Liver (tissue), 9 donors: Measurements from ENCODE around the gene TPRG1L. TPM values are rescaled to one million over a fixed set of nuclear protein-coding genes. Genes with fewer than 3 reads are reported as not detected.

Source experiments
- DNase-seq: peaks from one replicate; pipeline ENCODE4 v3.0.0-alpha.2; 2017; ENCODE audit warnings: low spot score
- H3K27ac ChIP-seq, 2 donors: one replicate each; pipeline ENCODE4 v1.7.0; 2013; ENCODE audit warnings: inconsistent platforms in 2 of 2, low read length in 2 of 2, control low read depth in 1 of 2, low read depth in 1 of 2, mild to moderate bottlenecking in 1 of 2
- H3K27me3 ChIP-seq, 4 donors: one replicate each; pipeline versions ENCODE4 v1.6.1 to v1.7.0; 2013; ENCODE audit warnings: low read length in 3 of 4, inconsistent platforms in 1 of 4, mild to moderate bottlenecking in 1 of 4, moderate library complexity in 1 of 4; ENCODE audit not compliant: control insufficient read depth in 4 of 4, insufficient read depth in 4 of 4
- H3K36me3 ChIP-seq, 4 donors: one replicate each; pipeline versions ENCODE4 v1.6.1 to v1.7.0; 2013; ENCODE audit warnings: low read length in 3 of 4, mild to moderate bottlenecking in 3 of 4, low read depth in 1 of 4, moderate library complexity in 1 of 4; ENCODE audit not compliant: control insufficient read depth in 4 of 4, insufficient read depth in 3 of 4
- H3K4me1 ChIP-seq, 4 donors: one replicate each; pipeline versions ENCODE4 v1.6.1 to v1.7.0; 2013; ENCODE audit warnings: low read length in 3 of 4, mild to moderate bottlenecking in 3 of 4, moderate library complexity in 1 of 4; ENCODE audit not compliant: control insufficient read depth in 4 of 4, insufficient read depth in 4 of 4
- H3K4me3 ChIP-seq, 3 donors: one replicate each; pipeline versions ENCODE4 v1.6.1 to v1.7.0; 2013; ENCODE audit warnings: low read length in 3 of 3, control low read depth in 1 of 3, low read depth in 1 of 3, mild to moderate bottlenecking in 1 of 3
- H3K9ac ChIP-seq, 2 donors: one replicate each; pipeline ENCODE4 v1.7.0; 2013; ENCODE audit warnings: low read length in 2 of 2, mild to moderate bottlenecking in 2 of 2, moderate library complexity in 2 of 2, control low read depth in 1 of 2, low read depth in 1 of 2
- H3K9me3 ChIP-seq, 4 donors: one replicate each; pipeline versions ENCODE4 v1.6.1 to v1.7.0; 2013; ENCODE audit warnings: low read length in 3 of 4; ENCODE audit not compliant: control insufficient read depth in 4 of 4
- EGR1 ChIP-seq, 2 donors: IDR thresholded peaks; 2 replicates each; pipeline ENCODE4 v1.6.1; 2016 to 2018; ENCODE audit warnings: antibody characterized with exemption in 2 of 2, low read depth in 2 of 2
- FOXA1 ChIP-seq: IDR thresholded peaks from 2 replicates; pipeline ENCODE4 v1.6.1; 2016; ENCODE audit warnings: antibody characterized with exemption
- FOXA2 ChIP-seq: IDR thresholded peaks from 2 replicates; pipeline ENCODE4 v1.6.1; 2016; ENCODE audit warnings: antibody characterized with exemption
- HNF4A ChIP-seq, 2 donors: conservative IDR thresholded peaks; 2 replicates each; pipeline ENCODE4 v1.6.1; 2016; ENCODE audit warnings: antibody characterized with exemption in 2 of 2, mild to moderate bottlenecking in 2 of 2
- HNF4G ChIP-seq: IDR thresholded peaks from 2 replicates; pipeline ENCODE4 v1.6.1; 2016; ENCODE audit warnings: antibody characterized with exemption
- JUND ChIP-seq, 2 donors: IDR thresholded peaks; 2 replicates each; pipeline ENCODE4 v1.6.1; 2016; ENCODE audit warnings: antibody characterized with exemption in 2 of 2
- NR2F2 ChIP-seq: IDR thresholded peaks from 2 replicates; pipeline ENCODE4 v1.6.1; 2016; ENCODE audit warnings: antibody characterized with exemption
- RAD21 ChIP-seq, 2 donors: IDR thresholded peaks; 2 replicates each; pipeline ENCODE4 v1.6.1; 2016; ENCODE audit warnings: antibody characterized with exemption in 2 of 2, mild to moderate bottlenecking in 2 of 2
- RXRA ChIP-seq, 2 donors: IDR thresholded peaks; 2 replicates each; pipeline ENCODE4 v1.6.1; 2017 to 2018; ENCODE audit warnings: antibody characterized with exemption in 2 of 2, mild to moderate bottlenecking in 1 of 2
- TAF1 ChIP-seq: conservative IDR thresholded peaks from 2 replicates; pipeline ENCODE4 v1.6.1; 2016; ENCODE audit warnings: antibody characterized with exemption, mild to moderate bottlenecking
- YY1 ChIP-seq: IDR thresholded peaks from 2 replicates; pipeline ENCODE4 v1.6.1; 2016; ENCODE audit warnings: antibody characterized with exemption, mild to moderate bottlenecking
- WGBS: extraction: QIAGEN DNeasy Blood & Tissue Kit; methylation state at CpG from one replicate; pipeline ENCODE4 v1.1.7; 2013; 5-methylcytosine and 5-hydroxymethylcytosine counted together
- polyA plus RNA-seq, 2 donors: library from polyadenylated mRNA; stranded (reverse) in 1 of 2; unstranded in 1 of 2; fragments of 200-250 nt in 1 of 2; fragments of >200 nt in 1 of 2; fragmentation: Nextera tagmentation in 1 of 2; extraction: Ambion mirVana in 1 of 2; gene quantifications; one replicate each; pipeline versions ENCODE4 v1.2.1 to v1.2.3, GENCODE V29; 2013 to 2015
- total RNA-seq, 2 donors: library from RNA; depleted of rRNA; stranded (reverse); fragments of >200 nt; gene quantifications; one replicate each; pipeline ENCODE4 v1.2.3, GENCODE V29; 2014
- TF ChIP-seq, protein P1 (sequence below): IDR thresholded peaks from 2 replicates; pipeline ENCODE4 v1.6.1; 2016; ENCODE audit warnings: antibody characterized with exemption
- TF ChIP-seq, protein P2 (sequence below): IDR thresholded peaks from 2 replicates; pipeline ENCODE4 v1.6.1; 2016; ENCODE audit warnings: antibody characterized with exemption
- TF ChIP-seq, protein P3 (sequence below): fragments of 150-350 bp; IDR thresholded peaks from 2 replicates; pipeline ENCODE4 v1.5.1; 2017; ENCODE audit warnings: improper control_type of control experiment, low read depth, low read length; ENCODE audit not compliant: missing input control
- TF ChIP-seq, protein P4 (sequence below): IDR thresholded peaks from 2 replicates; pipeline ENCODE4 v1.6.1; 2016; ENCODE audit warnings: antibody characterized with exemption, mild to moderate bottlenecking
- TF ChIP-seq, protein P5 (sequence below): IDR thresholded peaks from 2 replicates; pipeline ENCODE4 v1.6.1; 2016; ENCODE audit warnings: antibody characterized with exemption
- donor health status: healthy.
- donor health status: healthy.
- donor health status: healthy.
- donor health status: healthy.
- donor health status: healthy.

The TPRG1L gene
- total and polyA plus RNA-seq, 4 donors, result 29.3 to 51.0 (median 43.9) TPM

DNA sequence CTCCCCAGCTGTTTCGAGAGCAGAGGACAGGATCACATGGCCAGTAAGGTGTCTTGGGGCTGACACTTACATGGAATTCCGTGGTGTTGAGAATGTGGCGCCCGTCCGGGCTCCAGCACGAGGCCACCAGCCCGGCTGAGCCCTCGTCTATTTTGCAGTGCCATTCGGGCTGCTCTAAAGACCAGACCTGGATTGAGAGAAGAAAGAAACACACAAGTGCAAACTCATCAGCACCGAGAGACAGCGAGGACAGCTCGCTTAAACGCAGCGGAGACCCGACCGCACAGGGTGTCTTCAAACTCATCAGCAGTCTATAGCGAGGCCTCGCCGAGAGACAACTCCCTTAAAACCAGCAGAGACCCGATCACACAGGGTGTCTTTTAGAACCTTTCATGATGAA, 21.8 kb downstream of the TPRG1L start:
- Histone ChIP-seq H3K27me3 (peaks cover 0 to 7% (median 4%) of the 10 kb centered on the region in 4 donors), H3K9me3 (no peaks in the 10 kb centered on the region), H3K4me1 (peaks cover 13 to 16% (median 14%) of the 10 kb centered on the region in 4 donors), H3K36me3 (peaks cover 8 to 21% (median 12%) of the 10 kb centered on the region in 4 donors), H3K9ac (no peak overlapping the region), H3K27ac (no peak overlapping the region), H3K4me3 (no peak overlapping the region)
- TF ChIP-seq RAD21 (IDR thresholded peaks at IDR 0.05) (no peak), EGR1 (IDR thresholded peaks at IDR 0.05; ENCODE audit: low read depth in 2 of 2) (no peak), FOXA1 (no peak), HNF4G (no peak), HNF4A (conservative IDR thresholded peaks at IDR 0.05) (no peak), RXRA (IDR thresholded peaks at IDR 0.05) (no peak), YY1 (no peak), JUND (IDR thresholded peaks at IDR 0.05) (no peak), NR2F2 (no peak), TAF1 (no peak), FOXA2 (no peak)
- TF ChIP-seq, protein P1, sequence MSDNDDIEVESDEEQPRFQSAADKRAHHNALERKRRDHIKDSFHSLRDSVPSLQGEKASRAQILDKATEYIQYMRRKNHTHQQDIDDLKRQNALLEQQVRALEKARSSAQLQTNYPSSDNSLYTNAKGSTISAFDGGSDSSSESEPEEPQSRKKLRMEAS, result no peak
- TF ChIP-seq, protein P2, sequence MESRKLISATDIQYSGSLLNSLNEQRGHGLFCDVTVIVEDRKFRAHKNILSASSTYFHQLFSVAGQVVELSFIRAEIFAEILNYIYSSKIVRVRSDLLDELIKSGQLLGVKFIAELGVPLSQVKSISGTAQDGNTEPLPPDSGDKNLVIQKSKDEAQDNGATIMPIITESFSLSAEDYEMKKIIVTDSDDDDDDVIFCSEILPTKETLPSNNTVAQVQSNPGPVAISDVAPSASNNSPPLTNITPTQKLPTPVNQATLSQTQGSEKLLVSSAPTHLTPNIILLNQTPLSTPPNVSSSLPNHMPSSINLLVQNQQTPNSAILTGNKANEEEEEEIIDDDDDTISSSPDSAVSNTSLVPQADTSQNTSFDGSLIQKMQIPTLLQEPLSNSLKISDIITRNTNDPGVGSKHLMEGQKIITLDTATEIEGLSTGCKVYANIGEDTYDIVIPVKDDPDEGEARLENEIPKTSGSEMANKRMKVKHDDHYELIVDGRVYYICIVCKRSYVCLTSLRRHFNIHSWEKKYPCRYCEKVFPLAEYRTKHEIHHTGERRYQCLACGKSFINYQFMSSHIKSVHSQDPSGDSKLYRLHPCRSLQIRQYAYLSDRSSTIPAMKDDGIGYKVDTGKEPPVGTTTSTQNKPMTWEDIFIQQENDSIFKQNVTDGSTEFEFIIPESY, result no peak
- TF ChIP-seq, protein P3, sequence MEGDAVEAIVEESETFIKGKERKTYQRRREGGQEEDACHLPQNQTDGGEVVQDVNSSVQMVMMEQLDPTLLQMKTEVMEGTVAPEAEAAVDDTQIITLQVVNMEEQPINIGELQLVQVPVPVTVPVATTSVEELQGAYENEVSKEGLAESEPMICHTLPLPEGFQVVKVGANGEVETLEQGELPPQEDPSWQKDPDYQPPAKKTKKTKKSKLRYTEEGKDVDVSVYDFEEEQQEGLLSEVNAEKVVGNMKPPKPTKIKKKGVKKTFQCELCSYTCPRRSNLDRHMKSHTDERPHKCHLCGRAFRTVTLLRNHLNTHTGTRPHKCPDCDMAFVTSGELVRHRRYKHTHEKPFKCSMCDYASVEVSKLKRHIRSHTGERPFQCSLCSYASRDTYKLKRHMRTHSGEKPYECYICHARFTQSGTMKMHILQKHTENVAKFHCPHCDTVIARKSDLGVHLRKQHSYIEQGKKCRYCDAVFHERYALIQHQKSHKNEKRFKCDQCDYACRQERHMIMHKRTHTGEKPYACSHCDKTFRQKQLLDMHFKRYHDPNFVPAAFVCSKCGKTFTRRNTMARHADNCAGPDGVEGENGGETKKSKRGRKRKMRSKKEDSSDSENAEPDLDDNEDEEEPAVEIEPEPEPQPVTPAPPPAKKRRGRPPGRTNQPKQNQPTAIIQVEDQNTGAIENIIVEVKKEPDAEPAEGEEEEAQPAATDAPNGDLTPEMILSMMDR, result no peak
- TF ChIP-seq, protein P4, sequence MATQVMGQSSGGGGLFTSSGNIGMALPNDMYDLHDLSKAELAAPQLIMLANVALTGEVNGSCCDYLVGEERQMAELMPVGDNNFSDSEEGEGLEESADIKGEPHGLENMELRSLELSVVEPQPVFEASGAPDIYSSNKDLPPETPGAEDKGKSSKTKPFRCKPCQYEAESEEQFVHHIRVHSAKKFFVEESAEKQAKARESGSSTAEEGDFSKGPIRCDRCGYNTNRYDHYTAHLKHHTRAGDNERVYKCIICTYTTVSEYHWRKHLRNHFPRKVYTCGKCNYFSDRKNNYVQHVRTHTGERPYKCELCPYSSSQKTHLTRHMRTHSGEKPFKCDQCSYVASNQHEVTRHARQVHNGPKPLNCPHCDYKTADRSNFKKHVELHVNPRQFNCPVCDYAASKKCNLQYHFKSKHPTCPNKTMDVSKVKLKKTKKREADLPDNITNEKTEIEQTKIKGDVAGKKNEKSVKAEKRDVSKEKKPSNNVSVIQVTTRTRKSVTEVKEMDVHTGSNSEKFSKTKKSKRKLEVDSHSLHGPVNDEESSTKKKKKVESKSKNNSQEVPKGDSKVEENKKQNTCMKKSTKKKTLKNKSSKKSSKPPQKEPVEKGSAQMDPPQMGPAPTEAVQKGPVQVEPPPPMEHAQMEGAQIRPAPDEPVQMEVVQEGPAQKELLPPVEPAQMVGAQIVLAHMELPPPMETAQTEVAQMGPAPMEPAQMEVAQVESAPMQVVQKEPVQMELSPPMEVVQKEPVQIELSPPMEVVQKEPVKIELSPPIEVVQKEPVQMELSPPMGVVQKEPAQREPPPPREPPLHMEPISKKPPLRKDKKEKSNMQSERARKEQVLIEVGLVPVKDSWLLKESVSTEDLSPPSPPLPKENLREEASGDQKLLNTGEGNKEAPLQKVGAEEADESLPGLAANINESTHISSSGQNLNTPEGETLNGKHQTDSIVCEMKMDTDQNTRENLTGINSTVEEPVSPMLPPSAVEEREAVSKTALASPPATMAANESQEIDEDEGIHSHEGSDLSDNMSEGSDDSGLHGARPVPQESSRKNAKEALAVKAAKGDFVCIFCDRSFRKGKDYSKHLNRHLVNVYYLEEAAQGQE, result no peak
- TF ChIP-seq, protein P5, sequence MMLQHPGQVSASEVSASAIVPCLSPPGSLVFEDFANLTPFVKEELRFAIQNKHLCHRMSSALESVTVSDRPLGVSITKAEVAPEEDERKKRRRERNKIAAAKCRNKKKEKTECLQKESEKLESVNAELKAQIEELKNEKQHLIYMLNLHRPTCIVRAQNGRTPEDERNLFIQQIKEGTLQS, result no peak
- DNase-seq, result no peak
- 97% methylated on average over 20 of the region's 20 CpGs for WGBS
